ENCODE measurements around the gene CMPK2. TPM values are rescaled to one million over a fixed set of nuclear protein-coding genes. Genes with fewer than 3 reads are reported as not detected.

Gene CMPK2
- total and polyA plus RNA-seq, 9 of the 15 experiments (the other 6 are each of a cell fraction or from before 2014, with no cell fraction given) = 2.6 to 10.5 (median 5.0) TPM

DNA sequence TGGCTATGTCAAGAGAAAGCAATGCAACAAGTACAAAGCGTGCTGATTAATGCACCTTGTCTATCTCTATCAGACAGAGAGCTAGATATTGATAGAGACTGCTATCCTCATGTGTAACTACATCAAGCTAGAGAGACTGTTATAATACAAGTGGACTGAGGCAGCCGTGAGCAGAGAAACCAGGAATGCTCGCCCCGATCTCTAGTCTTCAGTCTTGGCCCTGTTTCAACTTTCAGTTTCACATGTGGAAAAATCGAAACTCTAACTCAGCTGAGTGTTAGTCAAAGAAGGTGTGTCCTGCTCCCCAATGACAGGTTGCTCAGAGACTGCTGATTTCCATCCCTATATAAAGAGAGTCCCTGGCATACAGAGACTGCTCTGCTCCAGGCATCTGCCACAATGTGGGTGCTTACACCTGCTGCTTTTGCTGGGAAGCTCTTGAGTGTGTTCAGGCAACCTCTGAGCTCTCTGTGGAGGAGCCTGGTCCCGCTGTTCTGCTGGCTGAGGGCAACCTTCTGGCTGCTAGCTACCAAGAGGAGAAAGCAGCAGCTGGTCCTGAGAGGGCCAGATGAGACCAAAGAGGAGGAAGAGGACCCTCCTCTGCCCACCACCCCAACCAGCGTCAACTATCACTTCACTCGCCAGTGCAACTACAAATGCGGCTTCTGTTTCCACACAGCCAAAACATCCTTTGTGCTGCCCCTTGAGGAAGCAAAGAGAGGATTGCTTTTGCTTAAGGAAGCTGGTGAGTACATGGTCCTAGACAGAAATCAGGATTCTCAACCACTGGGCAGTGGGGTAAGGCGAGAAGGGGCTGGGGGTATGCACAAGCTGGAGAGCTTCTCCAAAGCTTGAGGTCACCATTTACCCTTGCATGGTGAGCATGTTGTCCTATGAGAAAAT lies 11.9 kb upstream of the CMPK2 start, which contains the start of gene RSAD2 (continued):
- TF ChIP-seq, protein P1, sequence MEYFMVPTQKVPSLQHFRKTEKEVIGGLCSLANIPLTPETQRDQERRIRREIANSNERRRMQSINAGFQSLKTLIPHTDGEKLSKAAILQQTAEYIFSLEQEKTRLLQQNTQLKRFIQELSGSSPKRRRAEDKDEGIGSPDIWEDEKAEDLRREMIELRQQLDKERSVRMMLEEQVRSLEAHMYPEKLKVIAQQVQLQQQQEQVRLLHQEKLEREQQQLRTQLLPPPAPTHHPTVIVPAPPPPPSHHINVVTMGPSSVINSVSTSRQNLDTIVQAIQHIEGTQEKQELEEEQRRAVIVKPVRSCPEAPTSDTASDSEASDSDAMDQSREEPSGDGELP (CRISPR knock-in tag; IDR thresholded peaks at IDR 0.05; ENCODE audit: borderline replicate concordance) = peak; percentile 63; the same call in 1 of the 2 replicates
- TF ChIP-seq NFXL1 (CRISPR knock-in tag; IDR thresholded peaks at IDR 0.05) (no peak), SIN3B (IDR thresholded peaks at IDR 0.05; ENCODE audit: low read depth) (no peak), IRF2 (CRISPR knock-in tag; IDR thresholded peaks at IDR 0.05) (no peak), TEAD4 (IDR thresholded peaks at IDR 0.05; ENCODE audit: low read length) (no peak), TEAD4 (CRISPR knock-in tag; IDR thresholded peaks at IDR 0.05; ENCODE audit: borderline replicate concordance) (no peak), KLF10 (CRISPR knock-in tag; IDR thresholded peaks at IDR 0.05) (no peak), HNRNPL (IDR thresholded peaks at IDR 0.05; ENCODE audit: low read depth, low read length) (no peak), BRD4 (IDR thresholded peaks at IDR 0.05) (no peak), CTBP1 (IDR thresholded peaks at IDR 0.05; ENCODE audit: borderline replicate concordance) (no peak), STAT5B (CRISPR knock-in tag; IDR thresholded peaks at IDR 0.05) (no peak), MCM2 (IDR thresholded peaks at IDR 0.05; ENCODE audit: low read depth) (no peak), RBM14 (IDR thresholded peaks at IDR 0.05; ENCODE audit: borderline replicate concordance, insufficient read depth, low read depth, low read length) (no peak), MYBL2 (IDR thresholded peaks at IDR 0.05; ENCODE audit: low read depth) (no peak), MYBL2 (CRISPR knock-in tag; IDR thresholded peaks at IDR 0.05; ENCODE audit: borderline replicate concordance) (no peak), ZNF224 (CRISPR knock-in tag; IDR thresholded peaks at IDR 0.05) (no peak), PPARD (CRISPR knock-in tag; IDR thresholded peaks at IDR 0.05) (no peak), RBBP5 (IDR thresholded peaks at IDR 0.05; ENCODE audit: borderline replicate concordance, insufficient read depth, low read length, poor library complexity, severe bottlenecking) (peak; percentile 40), PRMT5 (CRISPR knock-in tag; IDR thresholded peaks at IDR 0.05) (no peak)
- TF ChIP-seq, protein P2, sequence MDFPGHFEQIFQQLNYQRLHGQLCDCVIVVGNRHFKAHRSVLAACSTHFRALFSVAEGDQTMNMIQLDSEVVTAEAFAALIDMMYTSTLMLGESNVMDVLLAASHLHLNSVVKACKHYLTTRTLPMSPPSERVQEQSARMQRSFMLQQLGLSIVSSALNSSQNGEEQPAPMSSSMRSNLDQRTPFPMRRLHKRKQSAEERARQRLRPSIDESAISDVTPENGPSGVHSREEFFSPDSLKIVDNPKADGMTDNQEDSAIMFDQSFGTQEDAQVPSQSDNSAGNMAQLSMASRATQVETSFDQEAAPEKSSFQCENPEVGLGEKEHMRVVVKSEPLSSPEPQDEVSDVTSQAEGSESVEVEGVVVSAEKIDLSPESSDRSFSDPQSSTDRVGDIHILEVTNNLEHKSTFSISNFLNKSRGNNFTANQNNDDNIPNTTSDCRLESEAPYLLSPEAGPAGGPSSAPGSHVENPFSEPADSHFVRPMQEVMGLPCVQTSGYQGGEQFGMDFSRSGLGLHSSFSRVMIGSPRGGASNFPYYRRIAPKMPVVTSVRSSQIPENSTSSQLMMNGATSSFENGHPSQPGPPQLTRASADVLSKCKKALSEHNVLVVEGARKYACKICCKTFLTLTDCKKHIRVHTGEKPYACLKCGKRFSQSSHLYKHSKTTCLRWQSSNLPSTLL (IDR thresholded peaks at IDR 0.05) = no peak
- TF ChIP-seq, protein P3, sequence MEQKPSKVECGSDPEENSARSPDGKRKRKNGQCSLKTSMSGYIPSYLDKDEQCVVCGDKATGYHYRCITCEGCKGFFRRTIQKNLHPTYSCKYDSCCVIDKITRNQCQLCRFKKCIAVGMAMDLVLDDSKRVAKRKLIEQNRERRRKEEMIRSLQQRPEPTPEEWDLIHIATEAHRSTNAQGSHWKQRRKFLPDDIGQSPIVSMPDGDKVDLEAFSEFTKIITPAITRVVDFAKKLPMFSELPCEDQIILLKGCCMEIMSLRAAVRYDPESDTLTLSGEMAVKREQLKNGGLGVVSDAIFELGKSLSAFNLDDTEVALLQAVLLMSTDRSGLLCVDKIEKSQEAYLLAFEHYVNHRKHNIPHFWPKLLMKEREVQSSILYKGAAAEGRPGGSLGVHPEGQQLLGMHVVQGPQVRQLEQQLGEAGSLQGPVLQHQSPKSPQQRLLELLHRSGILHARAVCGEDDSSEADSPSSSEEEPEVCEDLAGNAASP (IDR thresholded peaks at IDR 0.05) = no peak

Data from K562 (cell line).